Stimulated activated CD8-positive, alpha-beta memory T cell treated with anti-CD3 and anti-CD28 coated beads, Interleukin-4, amount 100 ng/mL, for 4 hours (primary cell): ENCODE measurements around the gene FOXN3.

Experiments used
- DNase-seq, 2 donors: peaks; one replicate each; pipeline ENCODE4 v3.0.0-alpha.2; 2020; ENCODE audit warnings: low read depth in 2 of 2, low spot score in 1 of 2

Gene FOXN3

DNA sequence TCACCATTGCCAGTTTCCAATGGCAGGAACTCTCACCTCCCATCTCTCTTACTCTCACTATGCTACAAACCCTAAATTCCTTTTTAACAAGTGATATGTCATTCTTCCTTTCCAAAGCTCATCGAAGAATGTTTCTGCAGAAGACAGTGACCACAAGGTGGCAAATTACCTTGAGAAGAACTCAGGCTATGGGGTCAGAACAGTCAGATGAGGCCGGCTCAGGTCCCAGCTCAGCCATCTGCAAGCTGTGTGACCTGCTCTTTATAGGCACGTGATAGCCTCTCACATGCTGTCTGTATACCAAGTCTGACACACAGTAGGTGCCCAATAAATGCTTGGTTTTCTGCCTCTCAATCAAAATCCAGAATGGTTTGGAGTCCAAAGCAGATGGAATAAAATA, 80.7 kb downstream of the FOXN3 start:
- DNase-seq = no peak

DNA sequence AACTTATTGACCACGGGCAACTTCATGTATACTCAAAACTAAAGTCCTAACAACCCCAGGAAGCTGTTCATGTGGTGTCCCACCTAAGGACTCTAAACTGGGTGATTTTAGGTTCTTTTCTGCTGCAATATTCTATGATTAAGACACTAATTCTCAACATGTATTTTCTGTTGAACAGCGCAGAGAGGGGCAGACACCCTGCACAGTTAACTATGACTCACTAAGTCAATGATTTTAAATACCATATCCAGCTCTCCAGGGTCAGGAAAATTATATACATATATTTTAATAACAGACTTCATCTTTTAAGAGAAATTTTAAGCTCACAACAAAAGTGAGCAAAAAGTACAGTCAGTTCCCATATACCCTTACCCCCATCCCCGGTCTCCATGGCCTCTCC, 85.0 kb downstream of the FOXN3 start:
- no peak for DNase-seq

DNA sequence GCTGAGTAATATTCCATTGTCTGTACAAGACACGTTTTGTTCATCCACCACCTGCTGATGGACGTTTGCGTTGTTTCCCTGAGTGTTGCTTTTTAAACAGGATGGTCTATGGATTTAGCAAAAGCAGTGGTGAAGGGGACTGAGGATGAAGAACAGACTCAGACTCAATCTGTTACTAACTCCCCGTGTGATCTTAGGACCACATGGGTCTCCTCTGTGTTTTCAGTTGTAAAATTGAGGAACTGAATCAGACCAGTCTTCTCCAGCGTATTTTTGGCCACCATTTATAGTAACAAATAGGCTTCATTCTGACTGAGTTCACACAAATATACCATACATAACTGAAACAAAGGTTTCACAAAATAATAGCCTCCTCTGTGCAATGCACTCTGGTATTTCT, 85.6 kb downstream of the FOXN3 start:
- DNase-seq = no peak

DNA sequence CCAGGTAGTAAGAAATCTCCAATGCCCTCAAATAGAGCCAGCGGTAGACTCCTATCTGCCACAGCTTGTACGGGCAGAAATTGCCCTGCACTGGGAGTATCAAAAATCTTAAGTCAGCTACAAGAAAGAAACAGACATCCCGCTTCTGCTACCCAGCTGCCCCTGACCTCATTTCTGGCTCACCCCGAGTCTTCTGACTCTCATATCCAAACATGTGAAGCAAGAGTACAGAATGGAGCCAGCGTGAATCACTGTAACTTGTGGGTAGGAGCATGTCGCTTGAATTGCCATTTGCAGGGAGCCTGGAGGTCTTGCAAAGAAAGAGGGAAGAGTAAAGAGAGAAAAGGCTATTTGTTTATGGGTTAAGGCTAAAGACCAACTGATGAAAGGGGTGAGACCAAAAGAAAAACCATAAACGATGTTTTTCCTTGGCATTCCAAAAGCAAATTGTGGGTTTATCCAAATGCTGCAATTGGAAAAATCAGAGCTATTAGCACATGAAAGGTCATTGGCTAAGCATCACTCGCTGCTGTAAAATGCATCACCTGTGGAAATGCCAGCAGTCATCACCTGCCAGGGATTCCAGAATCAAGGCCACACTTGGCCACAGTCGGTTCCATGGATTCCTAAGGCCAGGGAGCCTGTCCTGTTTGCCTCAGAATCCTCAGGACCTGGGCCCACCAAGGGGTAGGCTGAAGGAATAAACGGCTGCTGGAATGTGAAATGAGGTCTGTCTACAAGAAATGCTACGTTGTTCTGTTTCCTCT, 86.6 kb downstream of the FOXN3 start:
- no peak for DNase-seq

DNA sequence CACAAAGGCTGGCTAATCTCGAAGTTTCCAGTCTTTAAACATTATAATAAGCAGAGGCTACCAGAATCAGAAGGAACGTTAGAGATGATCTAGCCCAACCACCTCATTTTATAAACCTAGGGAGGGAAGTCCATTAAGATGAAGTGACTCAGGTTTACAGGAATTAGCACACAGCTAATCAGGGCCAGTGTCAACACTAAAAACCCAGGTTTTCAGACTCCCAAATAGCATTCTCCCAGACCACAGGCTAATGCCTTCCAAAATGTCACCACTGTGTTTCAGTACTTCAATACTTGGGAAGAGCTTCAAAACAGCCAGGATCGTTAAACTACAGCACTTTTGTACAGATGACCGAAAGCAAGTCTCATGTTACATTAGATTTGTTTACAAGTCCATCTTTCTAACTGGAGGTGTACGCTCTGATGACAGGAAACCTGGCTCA, 89.2 kb downstream of the FOXN3 start:
- DNase-seq = no peak

DNA sequence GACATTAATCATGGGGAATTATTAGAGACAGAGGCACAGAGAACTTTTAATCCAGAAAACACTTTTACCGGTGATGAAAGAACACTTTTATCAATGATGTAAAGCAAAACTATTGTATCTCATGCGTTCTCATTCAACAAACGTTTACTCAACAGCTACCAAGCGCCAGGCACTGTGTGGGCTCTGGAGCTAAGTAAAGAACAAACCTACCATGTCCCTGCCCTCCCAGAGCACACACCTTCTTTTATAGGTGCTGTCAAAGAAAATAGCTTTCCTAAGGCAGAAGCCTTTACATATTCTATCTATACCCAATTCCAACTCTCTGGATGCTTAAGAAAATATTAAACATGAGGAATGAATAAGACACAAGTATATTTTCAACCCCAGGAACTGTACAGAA, 91.1 kb downstream of the FOXN3 start:
- no peak for DNase-seq

DNA sequence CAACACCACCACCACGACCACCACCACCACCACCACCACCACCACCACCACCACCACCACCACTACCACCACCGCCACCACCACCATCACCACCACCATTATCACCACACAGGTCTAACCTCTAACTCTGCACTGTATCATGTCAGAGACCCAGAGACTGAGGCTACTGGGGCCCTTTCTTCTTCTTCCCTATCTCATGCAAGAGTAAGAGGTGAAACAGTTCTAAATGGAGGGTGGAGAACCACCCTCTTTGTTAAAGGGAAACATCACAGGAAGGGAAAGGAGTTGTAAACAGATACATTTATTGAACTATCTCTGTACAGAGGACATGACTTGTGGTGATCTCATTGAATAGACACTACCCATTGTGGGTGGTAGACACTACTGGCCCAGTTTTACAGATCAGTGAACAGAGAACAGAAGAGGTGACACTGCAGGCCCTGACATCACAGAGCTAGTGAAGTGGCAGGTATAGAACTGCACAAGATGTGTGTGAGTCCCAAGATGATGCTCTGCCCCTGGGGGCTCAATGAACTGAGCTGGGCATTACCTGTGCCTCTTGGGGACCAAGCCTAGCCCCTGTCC, 91.6 kb downstream of the FOXN3 start:
- no peak for DNase-seq

DNA sequence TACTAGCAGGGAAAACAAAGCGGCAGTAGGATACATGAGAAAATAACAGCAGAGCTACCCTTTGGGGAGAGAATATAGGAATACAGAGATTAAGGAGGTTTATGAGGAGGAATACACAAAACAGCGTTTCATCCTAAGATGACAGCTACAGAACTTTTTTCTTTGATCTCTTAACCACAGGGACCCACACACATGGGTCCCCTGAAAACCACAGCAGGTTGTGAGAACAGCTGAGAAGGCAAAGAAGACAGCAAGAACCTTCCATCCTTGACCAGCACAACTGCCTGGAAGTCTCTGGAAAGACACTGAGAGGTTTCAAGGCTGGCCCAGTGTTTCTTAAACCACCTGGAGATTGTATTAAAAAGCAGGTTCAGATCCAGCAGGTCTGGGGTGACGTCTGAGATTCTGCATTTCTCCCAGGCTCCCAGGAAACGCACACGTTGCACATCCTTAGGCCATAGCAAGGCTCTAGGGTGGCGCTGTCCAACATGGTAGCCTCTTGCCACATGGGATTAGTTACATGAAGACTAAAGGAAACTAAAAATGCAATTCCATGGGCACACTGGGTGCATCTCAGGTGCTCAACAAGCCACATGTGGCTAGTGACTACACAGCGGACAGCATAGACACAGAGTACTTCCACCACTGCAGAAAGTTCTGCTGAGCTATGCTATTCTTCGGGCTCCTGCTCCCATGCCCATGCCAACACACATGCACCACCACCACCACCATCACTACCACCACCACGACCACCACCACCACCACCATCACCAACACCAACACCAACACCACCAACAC, 92.3 kb downstream of the FOXN3 start:
- DNase-seq = no peak

DNA sequence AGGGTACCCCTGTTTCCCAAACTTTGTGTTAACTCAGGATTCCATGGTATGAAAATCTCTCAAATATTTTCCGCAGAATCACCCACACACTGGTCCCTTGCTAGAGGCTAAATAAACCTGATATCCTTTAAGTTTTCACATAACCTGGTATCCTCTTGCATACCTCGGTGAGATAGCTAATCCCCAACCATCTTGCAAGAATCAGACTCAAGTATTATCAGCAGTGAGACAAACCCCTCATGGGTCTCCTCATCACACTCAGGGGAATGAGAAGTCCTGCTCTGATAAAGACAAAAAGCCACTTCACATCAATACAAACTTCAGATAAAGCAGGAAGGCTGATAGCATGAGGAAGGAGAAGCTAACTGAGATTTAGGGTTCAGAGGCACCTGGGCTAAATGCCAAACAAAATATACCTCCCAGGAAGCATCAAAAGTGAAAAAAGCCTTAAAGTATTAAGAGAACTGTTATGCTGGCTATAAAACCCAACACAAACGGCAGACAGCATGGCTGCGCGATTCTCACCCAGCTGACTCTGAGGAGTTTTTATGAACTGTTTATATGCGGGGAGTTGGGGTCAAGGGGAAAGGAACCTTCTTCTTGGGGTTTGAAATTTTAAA, 96.5 kb downstream of the FOXN3 start:
- no peak for DNase-seq

DNA sequence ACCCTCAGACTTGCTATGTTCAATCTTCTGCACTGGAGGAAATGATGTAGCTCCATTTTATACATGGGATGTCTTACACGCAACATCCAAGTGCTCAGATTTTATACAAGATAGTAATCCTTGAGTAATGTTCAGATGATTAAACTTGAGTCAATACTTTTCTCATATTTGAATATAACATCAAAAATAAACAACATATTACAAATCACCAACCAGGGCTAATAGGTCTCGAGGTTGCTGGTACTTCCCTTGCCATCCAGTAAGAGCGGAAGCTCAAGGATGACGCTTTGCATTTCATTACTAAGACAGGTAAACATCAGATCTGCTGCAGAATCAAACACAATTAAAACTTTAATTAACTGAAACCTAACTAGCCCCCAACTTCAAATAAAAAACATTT, 97.3 kb downstream of the FOXN3 start:
- no peak for DNase-seq

DNA sequence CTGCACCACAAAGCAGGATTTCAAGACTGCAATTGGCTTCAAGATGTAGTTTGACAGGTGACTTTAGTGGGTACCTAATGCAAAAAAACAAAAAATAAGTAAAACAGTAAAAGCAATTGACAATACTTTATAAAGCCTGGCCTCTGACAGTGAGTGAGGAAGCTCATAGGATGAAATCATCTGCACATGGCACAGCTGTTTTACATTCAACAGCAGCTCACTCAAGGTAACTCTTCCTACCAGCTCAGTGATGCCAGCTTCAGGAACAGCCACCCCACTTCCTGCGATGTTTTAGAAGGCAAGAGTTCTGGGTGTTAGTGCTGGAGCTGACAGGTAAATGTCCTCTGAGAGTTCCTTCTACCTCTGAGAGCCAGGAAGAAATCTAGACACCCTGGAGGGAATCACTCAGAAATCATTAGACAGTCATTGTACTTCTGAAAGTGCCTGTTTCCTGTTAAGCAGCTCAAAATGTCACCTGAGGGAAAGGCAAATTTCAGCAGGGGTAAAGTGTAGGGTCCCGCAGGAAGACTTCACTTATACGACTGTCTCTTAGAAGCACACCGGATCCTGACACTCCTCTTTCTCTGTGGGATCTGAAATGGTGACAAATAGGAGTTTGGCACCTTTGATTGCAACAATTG, 99.9 kb downstream of the FOXN3 start:
- DNase-seq = no peak

DNA sequence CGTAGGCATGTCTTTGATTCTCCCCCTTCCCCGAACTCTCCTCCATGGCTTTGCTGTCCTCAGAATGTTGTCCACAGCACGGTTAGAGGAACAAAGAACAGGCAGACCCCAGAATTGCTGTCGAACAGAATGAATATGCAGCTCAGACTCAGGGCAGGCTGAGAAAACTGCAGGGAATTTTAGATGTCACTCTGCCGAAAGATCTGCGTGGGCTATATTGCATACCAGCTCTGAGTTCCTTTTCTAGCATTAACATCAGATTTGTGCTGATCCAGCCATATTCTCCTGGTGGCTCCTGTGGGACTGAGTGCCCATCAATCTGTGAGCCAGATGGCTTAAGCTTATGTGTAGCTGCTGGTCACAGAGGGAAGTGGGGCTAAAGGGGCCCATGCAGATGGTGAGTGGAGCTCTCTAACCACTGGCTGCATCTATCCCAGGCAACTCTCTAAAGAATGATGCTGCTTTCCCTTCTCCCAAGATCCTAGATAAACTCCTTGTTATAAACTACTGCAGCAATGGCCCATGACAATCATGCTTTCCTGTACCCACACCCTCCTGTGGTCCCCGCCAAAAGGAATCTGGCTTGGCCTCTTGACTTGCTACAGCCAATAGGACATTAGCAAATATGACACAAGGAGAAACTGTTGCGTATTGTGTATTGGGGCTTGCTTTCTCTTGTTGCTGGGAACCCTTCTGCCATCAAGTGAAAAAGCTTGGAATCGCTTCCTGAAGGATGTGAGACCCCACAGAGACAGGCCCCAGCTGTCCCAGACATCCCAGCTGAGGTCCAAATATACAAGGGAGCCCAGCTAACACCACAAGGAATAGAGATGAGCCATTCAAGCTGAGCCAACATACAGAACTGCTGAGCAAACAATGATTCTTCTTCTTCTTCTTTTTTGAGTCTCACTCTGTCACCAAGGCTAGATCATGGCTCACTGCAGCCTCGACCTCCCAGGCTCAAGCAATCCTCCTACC, 101.3 kb downstream of the FOXN3 start:
- no peak for DNase-seq

DNA sequence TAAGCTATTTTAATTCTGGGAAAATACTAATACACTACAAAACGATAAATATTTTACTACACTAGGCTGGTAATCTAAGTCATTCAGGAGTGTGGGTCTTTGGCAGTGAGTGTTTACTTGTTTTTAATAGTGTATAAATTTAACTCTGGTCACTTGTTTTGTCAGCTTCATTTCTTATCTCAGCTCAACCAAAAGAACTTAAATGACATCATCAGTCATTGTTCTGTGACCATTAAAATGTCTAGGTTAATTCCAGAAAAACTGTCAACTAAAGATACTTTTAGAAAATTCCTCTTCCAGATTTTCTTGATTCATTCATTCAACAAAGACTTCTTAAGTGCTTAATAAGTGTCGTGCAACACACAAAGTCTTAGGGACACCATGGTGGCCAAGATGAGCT, 102.8 kb downstream of the FOXN3 start:
- no peak for DNase-seq

DNA sequence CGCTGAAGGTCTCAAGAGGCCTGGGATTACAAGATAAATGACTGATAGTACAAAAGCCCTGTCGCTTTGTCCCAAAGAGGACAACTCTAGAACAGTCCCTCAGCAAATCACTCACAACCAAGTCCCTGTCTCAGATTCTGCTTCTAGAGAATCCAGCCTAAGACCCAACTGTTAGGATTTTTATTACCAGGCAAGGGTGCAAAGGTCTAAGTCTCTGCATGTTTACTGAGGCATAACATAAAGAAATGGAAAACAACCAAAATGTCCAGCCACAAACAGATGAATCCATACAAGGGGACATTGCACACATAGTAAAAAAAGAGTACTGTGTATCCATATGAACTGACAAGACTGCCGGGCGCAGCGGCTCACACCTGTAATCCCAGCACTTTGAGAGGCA, 104.1 kb downstream of the FOXN3 start:
- no peak for DNase-seq

DNA sequence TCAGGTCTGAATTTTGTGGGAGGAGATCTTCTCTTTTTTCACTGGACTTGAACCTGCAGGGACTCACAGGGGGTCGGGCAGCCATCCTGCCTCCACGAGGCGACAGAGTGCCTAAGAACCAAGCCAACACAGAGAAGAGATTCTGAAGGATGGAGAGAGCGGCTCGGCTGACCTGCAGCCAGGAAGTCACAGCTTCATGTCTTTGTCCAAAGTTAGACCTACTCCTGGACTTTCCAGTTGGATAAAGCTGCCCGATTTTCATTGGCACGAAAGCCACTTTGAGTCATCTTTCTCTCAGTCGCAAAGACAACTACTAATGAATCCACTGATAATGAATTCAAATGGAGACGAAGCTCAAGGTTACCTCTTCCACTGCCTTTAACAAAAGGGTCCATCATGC, 106.8 kb downstream of the FOXN3 start:
- no peak for DNase-seq

DNA sequence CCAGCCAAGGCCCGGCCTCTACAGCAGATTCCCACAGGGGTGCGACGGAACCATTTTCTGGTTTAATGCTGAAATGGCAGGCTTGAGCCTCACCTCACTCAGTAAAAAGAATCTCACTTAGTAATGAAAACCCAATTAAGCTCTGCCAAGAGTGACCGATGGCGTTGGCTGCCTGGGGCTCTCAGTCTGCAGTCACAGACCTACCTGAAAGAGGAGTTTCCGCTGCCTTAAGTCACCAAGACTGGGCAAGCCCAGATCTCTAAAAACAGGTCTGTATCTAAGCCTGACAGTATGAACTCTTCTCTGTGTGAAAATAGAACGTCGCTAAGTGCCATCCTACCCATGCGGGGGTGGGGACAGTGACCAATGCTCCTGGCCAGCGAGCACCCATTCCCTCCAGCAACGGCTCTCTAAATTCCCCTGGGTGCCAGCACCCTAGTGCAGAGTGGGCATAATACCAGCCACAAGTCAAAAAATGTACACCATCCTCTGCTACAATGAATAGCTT, 107.3 kb downstream of the FOXN3 start:
- no peak for DNase-seq

DNA sequence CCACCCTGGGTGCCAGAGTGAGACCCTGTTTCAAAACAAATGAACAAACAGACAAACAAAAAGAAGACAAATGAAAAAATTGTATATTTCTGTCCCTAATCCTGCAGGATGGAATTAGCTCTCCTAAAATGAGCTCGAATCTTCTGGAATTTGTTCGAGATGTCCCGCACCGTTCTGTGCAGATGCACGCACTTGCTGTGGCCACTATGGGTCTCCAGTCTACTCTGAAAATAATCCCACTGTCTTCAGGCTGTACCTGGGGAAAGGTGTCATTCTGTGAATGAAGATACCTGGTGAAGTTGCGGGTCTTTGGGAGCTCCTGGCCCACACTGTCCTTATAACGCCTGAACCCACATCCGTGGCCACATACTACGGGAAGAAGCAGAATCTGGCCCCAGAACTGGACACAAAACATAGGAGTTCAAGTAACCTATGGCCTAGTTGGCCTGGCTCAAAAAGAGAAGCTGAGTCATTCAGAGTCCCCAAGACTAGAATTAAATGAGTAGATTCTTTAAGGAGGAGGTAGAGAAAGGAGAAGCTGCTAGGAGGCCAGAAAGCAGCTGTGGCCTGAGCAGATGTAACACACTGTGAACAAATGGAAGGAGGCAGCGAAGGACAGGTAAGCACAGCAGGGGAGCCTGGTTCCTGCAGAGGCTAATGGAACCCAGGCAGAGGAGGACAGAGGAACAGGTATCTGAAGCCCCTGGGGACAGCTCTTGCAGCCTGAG, 108.6 kb downstream of the FOXN3 start:
- DNase-seq = no peak

DNA sequence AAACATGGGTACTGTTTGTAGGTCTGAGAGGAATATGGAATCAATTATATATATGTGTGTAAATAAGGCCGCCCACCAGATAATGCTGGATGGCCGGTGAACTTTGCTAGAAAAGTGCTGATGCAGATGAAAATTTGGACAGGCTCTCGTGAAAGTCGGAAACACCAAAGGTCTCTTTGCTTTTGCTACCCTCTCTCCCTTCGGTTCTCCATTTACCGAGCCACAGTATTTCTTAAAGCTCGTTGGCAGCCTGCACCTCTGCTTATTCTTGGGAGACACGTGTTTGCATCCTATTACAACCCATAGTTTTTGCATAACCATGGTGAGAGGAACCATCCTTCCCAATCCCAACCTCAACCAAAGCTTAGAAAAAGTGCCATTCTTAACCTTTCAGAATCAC, 109.6 kb downstream of the FOXN3 start:
- no peak for DNase-seq

DNA sequence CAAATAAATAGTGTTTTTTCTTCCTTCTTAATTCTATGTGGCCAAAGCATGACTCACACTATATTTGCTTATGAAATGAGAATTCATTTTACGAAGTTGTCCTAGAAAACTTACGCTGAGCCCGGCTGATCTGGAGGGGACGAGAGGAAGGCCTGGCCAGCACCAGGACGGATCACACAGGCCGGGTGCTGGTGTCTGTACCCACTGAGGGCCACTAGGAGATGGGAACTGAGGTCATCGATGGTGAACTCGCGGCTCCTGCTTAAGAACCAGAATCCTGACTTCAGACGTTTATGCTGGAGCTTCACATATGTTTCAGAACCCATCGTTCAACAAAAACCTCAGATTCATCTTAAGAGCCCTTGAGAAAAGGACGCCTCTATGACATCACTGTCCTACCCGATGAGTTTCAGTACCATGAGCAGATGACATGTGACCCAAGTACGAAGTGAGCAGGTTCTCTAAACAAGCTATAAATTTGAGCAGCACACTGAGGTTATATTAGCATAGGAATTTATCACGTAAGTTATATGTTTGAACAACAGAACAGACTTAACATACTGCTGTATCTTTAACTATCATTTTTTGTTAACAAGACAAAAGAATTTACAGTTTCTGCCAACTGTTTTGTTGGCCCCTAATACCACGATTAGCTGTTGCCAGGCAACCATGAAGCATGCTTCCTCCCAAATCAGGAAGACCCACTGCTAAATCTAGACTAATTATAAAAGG, 111.9 kb downstream of the FOXN3 start:
- no peak for DNase-seq
